HG03439 (cell line): ENCODE results near the gene C22orf15.
"Not testable (repeated sequence)": the region's sequence is repeated elsewhere in the genome, so short reads cannot be mapped to it uniquely, and the experiment has no call there.

Experiments
- ATAC-seq: cut with Tn5 transposase; IDR thresholded peaks from one replicate; pipeline ENCODE4 v1.9.1; 2021; ENCODE audit warnings: mild to moderate bottlenecking, moderate library complexity; ENCODE audit not compliant: unreplicated experiment

Gene C22orf15

GRCh38 chr22:23762842-23763578, at the start of gene C22orf15:
Gene C22orf15, plus strand, starts transcription at chr22:23762990. Its CDS starts 317 bp downstream, at chr22:23763307.
- ATAC-seq: no peak

- no peak for ATAC-seq
Measured at GRCh38 chr22:23713696-23714595, 48.8 kb upstream of the C22orf15 start.

- no peak for ATAC-seq
Measured at GRCh38 chr22:23714596-23715578, 47.9 kb upstream of the C22orf15 start.

GRCh38 chr22:23715806-23716375, 46.9 kb upstream of the C22orf15 start:
- no peak for ATAC-seq

- ATAC-seq: peak; percentile 66
Measured at GRCh38 chr22:23716811-23717801, 45.7 kb upstream of the C22orf15 start.

GRCh38 chr22:23718371-23719165, 44.2 kb upstream of the C22orf15 start:
- no peak for ATAC-seq

GRCh38 chr22:23720855-23721254, 41.9 kb upstream of the C22orf15 start:
- no peak for ATAC-seq

- no peak for ATAC-seq
Measured at GRCh38 chr22:23722160-23722559, 40.6 kb upstream of the C22orf15 start.

GRCh38 chr22:23722724-23723123, 40.1 kb upstream of the C22orf15 start:
- ATAC-seq: no peak

GRCh38 chr22:23728108-23728507, 34.7 kb upstream of the C22orf15 start:
- not testable (repeated sequence) for ATAC-seq

GRCh38 chr22:23737696-23738095, 25.1 kb upstream of the C22orf15 start:
- no peak for ATAC-seq

GRCh38 chr22:23742505-23743264, 20.1 kb upstream of the C22orf15 start:
- no peak for ATAC-seq

- ATAC-seq: no peak
Measured at GRCh38 chr22:23743303-23743705, 19.5 kb upstream of the C22orf15 start.

GRCh38 chr22:23744001-23744400, 18.8 kb upstream of the C22orf15 start:
- no peak for ATAC-seq

GRCh38 chr22:23744485-23744884, 18.3 kb upstream of the C22orf15 start:
- no peak for ATAC-seq

- no peak for ATAC-seq
Measured at GRCh38 chr22:23745791-23746190, 17.0 kb upstream of the C22orf15 start.

GRCh38 chr22:23749841-23750301, 12.9 kb upstream of the C22orf15 start:
- no peak for ATAC-seq

- no peak for ATAC-seq
Measured at GRCh38 chr22:23750367-23750713, 12.4 kb upstream of the C22orf15 start.
